HG03432 (cell line): ENCODE results near the gene KRTAP20-1.

ENCODE experiments used
- ATAC-seq: cut with Tn5 transposase; IDR thresholded peaks from one replicate; pipeline ENCODE4 v1.9.1; 2021; ENCODE audit warnings: mild to moderate bottlenecking, moderate library complexity; ENCODE audit not compliant: unreplicated experiment

The KRTAP20-1 gene, protein sequence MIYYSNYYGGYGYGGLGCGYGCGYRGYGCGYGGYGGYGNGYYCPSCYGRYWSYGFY

GRCh38 chr21:30616125-30616524 lies at the start of gene KRTAP20-1:
Gene KRTAP20-1, plus strand, starts transcription at chr21:30616425. Its CDS starts 30 bp downstream, at chr21:30616455.
- no peak for ATAC-seq

- no peak for ATAC-seq
Observed at GRCh38 chr21:30567617-30568016, 48.6 kb upstream of the KRTAP20-1 start.

DNA sequence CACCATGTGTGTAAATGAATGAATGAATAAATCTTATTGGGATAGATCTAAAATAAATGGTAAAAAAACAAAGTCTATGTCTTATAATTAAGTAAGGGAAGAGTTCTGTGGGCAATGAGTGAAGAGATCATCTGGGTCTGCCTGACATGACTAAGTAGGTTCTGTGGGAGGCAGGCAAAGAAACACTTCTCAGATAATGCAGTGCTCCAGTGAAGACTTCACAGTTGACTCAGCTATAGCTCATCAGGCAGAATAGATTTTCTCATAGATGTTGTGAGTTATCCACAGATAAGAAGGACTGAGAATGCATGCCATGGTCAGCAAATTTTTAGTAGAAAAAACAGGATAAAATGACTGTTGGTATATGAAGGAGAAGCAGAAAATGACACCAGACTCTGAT lies 38.5 kb upstream of the KRTAP20-1 start:
- ATAC-seq, result no peak

GRCh38 chr21:30579346-30579745 lies 36.9 kb upstream of the KRTAP20-1 start:
- ATAC-seq, result no peak

DNA sequence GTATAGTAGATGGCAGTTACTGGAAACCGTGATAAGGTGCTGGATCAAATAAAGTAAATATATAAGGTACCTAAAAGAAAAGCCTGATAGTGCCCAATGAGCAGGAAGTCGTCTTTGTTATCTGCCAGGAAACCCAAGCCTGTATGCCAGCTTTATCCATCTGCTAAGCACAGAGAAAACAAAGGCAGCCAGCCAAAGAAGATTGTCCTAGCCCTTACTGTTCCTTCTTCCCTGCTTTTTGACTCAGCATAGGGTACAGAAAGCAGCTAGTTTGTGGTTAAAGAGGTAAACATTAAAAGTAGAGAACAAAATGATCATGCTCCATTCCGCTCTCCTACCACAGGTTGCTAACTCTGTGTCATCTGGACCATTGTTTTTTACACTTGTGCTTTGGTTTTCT lies 36.1 kb upstream of the KRTAP20-1 start:
- no peak for ATAC-seq

DNA sequence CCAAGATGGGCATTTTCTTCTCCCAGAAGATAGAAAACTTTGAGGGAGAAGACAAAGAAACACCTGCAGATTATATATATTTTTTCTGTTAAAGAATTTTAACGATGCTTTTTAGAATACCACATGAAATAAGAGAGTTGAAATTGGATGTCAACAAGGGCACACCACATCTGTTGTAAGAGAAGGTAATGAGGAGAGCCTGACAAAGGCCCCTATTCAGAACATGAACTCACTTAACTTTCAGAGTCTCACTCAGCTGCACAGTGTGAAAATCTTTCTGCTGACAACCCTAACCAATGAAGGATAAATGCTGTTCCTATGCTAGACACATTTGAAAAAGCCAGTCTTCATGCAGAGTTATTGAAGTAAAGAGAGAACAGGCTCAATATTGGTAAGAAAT lies 33.4 kb upstream of the KRTAP20-1 start:
- no peak for ATAC-seq

DNA sequence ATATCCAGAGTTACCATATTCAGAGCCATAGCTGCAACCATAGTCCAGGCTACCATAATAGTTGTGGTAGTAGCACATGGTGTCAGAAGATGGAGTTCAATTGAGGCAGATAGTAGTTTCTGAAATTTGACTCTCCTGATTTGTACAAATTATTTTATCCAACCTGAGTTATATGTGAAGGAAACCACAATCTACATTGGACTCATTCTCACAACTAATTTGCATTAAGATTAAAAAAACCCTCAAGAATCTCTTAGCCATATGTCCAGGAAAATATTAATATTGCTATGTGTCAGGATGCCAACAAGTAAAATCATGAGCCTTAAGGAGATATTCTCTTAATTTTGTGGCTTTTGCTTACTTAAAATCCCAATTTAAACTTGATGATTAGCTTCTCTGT lies 25.9 kb upstream of the KRTAP20-1 start, which contains the start of gene KRTAP22-2:
Gene KRTAP22-2 (minus strand): TSS at position 101 of the 400 bp plus-strand sequence.
- ATAC-seq, result no peak

GRCh38 chr21:30592140-30592539 lies 24.1 kb upstream of the KRTAP20-1 start, which contains the start of gene KRTAP6-3:
Gene KRTAP6-3, plus strand, starts transcription at chr21:30592440. Its CDS starts 6 bp downstream, at chr21:30592446.
- ATAC-seq, result no peak

GRCh38 chr21:30598802-30599201 lies 17.4 kb upstream of the KRTAP20-1 start, which contains the start of gene KRTAP6-2:
Gene KRTAP6-2, minus strand, starts transcription at chr21:30598902. Its CDS starts 28 bp downstream, at chr21:30598874.
- no peak for ATAC-seq

GRCh38 chr21:30600787-30601186 lies 15.4 kb upstream of the KRTAP20-1 start, which contains the start of gene KRTAP22-1:
Gene KRTAP22-1, plus strand, starts transcription at chr21:30601087.
- no peak for ATAC-seq

- ATAC-seq, result no peak
Observed at GRCh38 chr21:30605968-30606367, 10.3 kb upstream of the KRTAP20-1 start.

DNA sequence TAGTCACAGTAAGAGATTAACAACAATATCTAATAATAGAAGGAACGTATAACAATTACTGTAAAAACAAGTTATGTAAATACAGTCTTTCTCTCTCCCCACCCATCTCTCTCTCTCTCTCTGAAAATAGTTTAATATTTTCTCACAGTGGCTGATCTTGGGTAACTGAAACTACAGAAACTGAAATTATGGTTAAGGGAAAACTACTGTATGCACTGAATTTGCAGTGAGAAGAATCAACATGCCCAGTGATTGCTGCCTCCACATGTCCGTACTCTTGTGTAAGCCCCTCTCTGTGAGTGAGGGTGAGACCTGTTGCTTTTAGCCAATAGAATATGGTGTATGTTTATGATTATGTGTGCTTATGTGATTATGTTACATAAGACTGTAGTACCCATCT lies 4.1 kb upstream of the KRTAP20-1 start:
- ATAC-seq, result no peak

GRCh38 chr21:30613836-30614235 lies 2.4 kb upstream of the KRTAP20-1 start, which contains the start of gene KRTAP6-1:
Gene KRTAP6-1, minus strand, starts transcription at chr21:30613930. Its CDS starts 26 bp downstream, at chr21:30613904.
- ATAC-seq, result no peak

GRCh38 chr21:30615199-30615598 lies 1.0 kb upstream of the KRTAP20-1 start:
- ATAC-seq, result no peak

GRCh38 chr21:30620080-30620479 lies 3.9 kb downstream of the KRTAP20-1 start:
- ATAC-seq, result no peak

- ATAC-seq, result no peak
Observed at GRCh38 chr21:30620522-30620921, 4.3 kb downstream of the KRTAP20-1 start, which contains the start of gene KRTAP20-4. Gene KRTAP20-4, plus strand, starts transcription at chr21:30620627.

- ATAC-seq, result no peak
Observed at GRCh38 chr21:30623362-30623761, 7.1 kb downstream of the KRTAP20-1 start.

DNA sequence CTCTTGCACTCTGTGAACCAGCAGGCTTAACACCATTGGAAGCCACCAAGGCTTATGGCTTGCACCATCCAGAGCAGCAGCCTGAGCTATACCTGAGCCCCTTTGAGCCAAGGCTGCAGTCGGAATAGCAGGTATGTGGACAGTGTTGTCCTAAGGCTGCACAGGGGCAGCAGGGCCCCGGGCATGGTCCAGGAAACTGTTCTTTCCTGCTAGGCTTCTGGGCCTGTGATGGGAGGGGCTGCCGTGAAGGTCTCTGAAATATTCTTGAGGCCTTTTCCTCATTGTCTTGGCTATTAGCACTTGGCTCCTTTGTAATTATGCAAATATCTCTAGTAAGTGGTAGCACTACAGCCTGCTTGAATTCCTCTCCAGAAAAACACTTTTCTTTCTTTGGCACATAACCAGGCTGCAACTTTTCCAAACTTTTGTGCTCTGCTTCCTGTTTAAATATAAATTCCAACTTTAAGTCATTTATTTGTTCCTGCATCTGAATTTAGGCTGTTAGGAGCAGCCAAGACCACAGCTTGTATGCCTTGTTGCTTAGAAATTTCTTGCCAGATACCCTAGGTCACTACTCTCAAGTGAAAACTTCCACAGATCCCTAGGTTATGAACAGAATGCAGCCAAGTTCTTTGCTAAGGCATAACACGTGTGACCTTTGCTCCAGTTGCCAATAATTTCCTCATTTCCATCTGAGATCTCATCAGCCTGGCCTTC lies 9.4 kb downstream of the KRTAP20-1 start:
- no peak for ATAC-seq

DNA sequence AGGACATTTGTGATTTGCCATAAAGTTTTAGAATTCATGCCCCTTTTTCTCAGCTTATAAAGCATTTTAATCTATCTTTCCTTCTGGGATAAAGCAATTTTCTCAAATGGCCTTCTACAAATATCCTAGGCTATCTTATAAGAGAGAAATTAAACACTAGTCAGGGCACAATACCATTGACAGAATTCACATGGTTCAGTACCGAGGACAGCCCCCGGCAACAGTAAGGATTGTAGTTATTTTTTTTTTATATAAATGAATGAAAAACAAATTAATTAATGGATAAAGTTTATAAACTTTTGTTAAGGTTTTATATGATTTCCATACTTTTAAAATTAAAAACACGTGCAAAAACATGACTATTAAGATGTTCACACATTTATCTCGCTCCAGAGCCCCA lies 11.9 kb downstream of the KRTAP20-1 start:
- ATAC-seq, result no peak

- no peak for ATAC-seq
Observed at GRCh38 chr21:30629200-30629599, 13.0 kb downstream of the KRTAP20-1 start.

- no peak for ATAC-seq
Observed at GRCh38 chr21:30634906-30635305, 18.7 kb downstream of the KRTAP20-1 start, which contains the start of gene KRTAP20-2. Gene KRTAP20-2, plus strand, starts transcription at chr21:30635206. Its CDS starts 58 bp downstream, at chr21:30635264.

- ATAC-seq, result no peak
Observed at GRCh38 chr21:30638686-30639085, 22.5 kb downstream of the KRTAP20-1 start.
